Stomach (tissue), 4 donors: ENCODE results near the gene BRD3.

Experiments used
- POLR2AphosphoS5 ChIP-seq, 3 donors: sonication (generic); formaldehyde crosslinking; IDR thresholded peaks; one replicate each; pipeline ENCODE4 v1.6.1; 2016; ENCODE audit warnings: antibody characterized with exemption in 3 of 3
- TF ChIP-seq, protein P1 (sequence below), 7 experiments: fragments of 450-650 bp in 4 of 7; fragments of 200-600 bp in 3 of 7; sonication (generic) in 3 of 7; IDR thresholded peaks; one replicate each; pipeline ENCODE4 v1.5.1; 2016 to 2019; ENCODE audit warnings: antibody characterized with exemption in 7 of 7, control low read depth in 2 of 7, mild to moderate bottlenecking in 1 of 7

DNA sequence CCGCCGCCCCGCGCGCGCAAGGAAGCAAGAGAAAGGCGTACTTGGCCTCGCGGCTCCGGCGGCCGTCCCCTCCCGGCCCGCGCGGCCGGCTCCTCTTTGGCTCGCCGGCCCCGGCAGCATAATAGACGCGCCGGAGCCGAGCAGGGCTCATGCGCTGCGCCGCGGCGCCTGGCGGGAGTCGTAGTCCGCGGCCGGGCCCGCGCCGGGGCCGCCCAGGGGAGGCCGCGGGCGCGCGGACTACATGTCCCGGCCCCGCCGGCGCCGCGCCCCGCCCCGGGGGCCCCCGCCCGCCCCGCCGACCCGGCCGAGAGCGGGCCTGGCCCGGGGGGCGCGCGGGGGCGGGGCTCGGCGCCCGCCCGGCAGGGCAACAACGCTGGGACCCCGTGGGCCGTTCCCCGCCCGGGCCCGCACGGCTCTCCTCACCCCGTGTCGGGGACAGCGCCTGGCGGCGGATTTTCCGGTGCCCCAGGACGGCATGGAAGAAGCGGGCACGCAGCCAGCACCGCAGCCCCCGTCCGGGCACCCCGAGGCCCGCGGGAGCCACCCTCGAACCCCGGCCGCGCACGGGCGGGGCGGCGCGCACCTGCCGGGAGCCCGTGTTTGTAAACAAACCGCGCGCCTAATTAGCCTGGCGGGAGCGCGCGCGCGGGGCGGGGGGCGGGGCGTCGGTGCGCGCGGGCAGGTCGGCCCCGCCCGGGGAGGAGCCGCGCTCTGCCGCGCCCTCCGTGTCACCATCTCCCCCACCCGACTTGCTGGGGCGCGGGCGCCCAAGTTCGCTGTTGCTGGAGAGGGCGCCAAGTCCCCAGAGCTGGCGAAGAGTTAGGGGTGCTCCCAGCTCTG lies at the start of gene BRD3:
- TF ChIP-seq, protein P1, sequence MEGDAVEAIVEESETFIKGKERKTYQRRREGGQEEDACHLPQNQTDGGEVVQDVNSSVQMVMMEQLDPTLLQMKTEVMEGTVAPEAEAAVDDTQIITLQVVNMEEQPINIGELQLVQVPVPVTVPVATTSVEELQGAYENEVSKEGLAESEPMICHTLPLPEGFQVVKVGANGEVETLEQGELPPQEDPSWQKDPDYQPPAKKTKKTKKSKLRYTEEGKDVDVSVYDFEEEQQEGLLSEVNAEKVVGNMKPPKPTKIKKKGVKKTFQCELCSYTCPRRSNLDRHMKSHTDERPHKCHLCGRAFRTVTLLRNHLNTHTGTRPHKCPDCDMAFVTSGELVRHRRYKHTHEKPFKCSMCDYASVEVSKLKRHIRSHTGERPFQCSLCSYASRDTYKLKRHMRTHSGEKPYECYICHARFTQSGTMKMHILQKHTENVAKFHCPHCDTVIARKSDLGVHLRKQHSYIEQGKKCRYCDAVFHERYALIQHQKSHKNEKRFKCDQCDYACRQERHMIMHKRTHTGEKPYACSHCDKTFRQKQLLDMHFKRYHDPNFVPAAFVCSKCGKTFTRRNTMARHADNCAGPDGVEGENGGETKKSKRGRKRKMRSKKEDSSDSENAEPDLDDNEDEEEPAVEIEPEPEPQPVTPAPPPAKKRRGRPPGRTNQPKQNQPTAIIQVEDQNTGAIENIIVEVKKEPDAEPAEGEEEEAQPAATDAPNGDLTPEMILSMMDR (IDR thresholded peaks at IDR 0.05) = no peak
- TF ChIP-seq POLR2AphosphoS5 (IDR thresholded peaks at IDR 0.05) = peak; percentile 32 to 87 (median 85)
